ENCODE measurements around the gene UBE2E3.
"Not testable (repeated sequence)": the region's sequence is repeated elsewhere in the genome, so short reads cannot be mapped to it uniquely, and the experiment has no call there.

The UBE2E3 gene

DNA sequence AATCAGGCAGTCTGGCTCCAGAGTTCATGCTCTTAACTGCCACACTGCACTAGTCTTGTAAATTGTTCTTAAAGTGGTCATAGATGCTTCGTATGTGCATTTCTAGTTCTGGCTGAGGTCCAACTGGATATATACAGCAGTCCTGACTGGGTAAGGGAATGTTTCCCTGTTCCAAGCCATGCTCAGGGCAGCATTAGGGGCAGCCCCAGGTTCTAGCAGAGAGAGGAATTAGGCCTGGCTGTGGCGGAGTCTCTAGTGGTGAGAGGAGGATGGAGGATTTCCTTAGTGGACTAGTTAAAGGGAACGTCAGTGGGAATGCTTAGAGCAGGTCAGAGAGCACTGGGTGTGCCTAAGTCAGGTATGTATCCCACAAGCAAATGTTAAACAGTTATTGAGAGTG, 28.0 kb downstream of the UBE2E3 start:
- intact Hi-C loops (cut with DNase I) = no loop called here
- no peak for DNase-seq

DNA sequence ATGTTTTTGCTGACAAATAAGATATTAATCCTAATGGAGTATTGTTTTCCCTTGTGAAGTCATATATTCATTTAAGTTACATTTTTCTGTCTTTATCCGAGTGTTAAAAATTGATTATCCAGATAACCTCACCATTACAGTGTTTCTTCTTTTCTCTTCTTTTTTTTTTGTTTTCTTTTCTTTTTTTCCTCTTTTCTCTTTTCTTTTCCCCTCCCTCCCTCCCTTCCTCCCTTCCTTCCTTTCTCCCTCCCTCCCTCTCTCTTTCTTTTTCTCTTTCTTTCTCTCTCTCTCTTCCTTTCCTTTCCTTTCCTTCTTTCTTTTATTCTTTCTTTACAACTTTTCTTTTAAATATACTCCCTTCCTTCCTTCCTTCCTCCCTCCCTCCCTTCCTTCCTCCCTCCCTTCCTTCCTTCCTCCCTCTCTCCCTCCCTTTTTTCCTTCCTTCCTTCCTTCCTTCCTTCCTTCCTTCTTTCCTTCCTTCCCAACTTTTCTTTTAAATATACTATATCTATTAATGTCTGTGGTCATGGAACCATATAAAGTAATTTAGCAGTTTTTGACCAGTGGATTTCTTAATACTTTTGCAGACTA, 40.9 kb downstream of the UBE2E3 start:
- intact Hi-C loops (cut with DNase I) = no loop called here
- DNase-seq = no peak

DNA sequence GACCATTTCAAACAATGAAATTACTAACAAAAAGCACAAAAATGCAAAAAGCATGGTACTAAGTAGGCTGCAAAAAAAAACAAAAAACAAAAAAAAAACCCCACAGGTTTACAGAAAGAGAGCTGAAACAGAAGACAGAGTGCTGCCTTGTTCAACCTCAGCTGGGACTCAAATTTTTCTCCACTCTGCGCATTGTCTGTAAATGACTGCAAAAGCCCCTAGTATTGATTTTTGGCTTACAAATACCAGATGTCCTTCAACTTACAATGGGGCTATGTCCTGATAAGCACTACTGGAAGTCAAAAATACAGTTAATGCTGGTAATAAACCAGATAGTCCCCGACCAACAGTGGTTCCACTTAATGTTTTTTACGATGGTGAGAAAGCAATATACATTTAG, 42.2 kb downstream of the UBE2E3 start:
- no peak for DNase-seq
- intact Hi-C loops (cut with DNase I) = no loop called here

DNA sequence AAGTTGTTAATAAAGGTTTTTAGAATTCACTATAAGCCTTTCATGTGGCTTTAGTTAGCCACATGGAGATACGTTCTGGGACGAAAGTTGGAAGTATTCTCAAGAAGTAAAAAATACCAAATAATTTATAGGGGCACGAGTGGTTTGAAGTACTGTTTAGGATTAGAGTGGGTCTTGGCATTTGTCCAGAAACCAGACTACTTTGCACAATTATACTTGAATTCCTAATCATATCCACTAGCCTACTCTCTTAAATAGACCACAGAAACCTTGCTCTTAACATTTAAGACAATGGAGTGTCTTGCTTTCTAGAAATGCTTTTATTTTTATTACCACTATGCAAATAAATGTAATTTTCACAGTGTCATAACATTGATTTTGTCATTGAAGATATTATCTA, 44.6 kb downstream of the UBE2E3 start:
- no peak for DNase-seq
- intact Hi-C loops (cut with DNase I) = no loop called here

DNA sequence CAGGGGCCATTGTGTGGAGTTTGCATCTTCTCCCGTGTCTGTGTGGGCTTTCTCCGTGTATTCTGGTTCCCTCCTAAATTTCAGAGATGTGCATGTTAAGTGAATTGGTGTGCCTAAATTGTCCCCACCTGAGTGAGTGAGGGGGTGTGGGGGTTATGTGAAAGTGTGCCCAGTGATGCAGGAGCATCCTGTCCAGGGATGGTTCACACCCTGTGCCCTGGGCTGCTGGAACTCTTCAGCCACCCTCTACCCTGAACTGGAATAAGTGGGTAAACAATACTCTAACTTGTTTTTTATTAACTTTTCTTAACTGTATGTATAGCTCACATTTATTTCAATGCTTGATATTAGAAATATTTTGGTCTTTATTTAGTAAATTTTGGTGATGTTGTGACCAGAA, 56.0 kb downstream of the UBE2E3 start:
- DNase-seq = no peak
- intact Hi-C loops (cut with DNase I) = no loop called here

DNA sequence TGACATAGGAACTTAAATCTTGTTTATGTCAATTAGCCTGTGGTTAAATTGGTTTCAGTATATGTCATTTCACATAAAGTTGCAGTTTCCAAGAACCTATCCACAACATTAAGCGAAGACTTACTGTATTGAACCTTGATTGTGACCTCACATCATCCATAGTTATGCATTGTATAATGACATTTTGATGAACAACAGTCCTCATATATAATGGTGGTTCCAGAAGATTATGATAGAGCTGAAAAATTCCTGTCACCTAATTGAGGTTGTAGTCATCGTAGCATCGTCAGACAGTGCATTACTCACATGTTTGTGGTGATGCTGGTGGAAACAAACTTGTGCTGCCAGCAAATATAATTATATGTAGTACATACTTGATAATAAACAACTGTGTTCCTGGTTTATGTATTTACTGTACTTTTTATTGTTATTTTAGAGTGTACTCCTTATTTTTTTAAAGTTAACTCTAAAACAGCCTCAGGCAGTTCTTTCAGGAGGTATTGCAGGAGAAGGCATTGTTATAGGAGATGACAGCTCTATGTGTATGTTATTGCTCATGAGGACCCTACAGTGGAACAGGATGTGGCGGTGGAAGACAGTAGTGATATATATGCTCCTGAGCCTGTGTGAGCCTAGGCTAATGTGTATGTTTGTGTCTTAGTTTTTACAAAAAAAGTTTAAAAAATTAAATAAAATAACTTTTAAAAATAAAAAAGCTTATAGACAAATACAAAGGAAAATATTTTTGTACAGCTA, 56.6 kb downstream of the UBE2E3 start:
- DNase-seq = no peak
- intact Hi-C loops (cut with DNase I) = no loop called here

DNA sequence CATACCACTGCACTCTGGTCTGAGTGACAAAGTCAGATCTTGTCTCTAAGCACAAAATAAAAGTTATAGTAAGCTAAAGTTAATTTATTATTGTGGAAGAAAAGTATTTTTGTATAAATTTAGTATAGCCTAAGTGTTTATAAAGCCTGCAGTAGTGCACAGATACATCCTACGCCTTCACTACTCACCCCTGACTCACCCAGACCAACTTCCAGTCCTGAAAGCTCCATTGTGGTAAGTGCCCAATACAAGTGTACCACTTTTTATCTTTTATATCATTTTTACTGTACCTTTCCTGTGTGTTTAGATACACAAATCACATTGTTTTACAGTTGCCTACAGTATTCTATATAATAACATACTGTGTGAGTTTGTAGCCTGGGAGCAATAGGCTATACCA, 57.5 kb downstream of the UBE2E3 start:
- intact Hi-C loops (cut with DNase I) = no loop called here

DNA sequence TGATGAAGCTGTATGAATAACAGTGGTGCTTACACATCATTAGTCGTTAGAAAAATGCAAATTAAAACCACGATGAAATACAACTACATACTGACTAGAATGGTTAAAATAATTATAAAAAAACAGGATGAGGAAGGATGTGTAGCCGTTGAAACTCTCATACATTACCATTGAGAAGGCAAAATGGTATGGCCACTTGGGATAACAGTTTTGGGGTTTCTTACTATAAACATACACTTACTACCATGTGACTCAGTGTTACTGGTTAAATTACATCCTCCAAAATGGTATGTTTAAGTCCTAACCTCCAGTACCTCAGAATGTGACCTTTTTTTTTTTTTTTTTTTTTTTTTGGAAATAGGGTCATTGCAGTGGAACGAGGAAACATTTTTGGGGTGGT, 58.4 kb downstream of the UBE2E3 start:
- no peak for DNase-seq
- intact Hi-C loops (cut with DNase I) = no loop called here

More for the DNA sequence above, 57.5 kb downstream of the UBE2E3 start:
- DNase-seq = no peak

DNA sequence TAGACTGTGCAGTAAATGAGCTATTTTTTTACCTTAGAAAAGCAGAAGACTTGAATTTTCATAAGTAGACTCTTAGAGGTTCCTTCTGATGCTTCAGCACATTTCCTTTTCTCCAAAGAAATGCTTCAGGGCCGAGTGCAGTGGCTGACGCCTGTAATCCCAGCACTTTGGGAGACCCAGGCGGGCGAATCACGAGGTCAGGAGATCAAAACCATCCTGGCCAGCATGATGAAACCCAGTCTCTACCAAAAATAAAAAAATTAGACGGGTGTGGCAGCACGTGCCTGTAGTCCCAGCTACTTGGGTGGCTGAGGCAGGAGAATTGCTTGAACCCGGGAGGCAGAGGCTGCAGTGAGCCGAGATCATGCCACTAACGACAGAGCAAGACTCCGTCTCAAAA, 60.4 kb downstream of the UBE2E3 start:
- intact Hi-C loops (cut with DNase I); DNase-seq: not testable (repeated sequence)

DNA sequence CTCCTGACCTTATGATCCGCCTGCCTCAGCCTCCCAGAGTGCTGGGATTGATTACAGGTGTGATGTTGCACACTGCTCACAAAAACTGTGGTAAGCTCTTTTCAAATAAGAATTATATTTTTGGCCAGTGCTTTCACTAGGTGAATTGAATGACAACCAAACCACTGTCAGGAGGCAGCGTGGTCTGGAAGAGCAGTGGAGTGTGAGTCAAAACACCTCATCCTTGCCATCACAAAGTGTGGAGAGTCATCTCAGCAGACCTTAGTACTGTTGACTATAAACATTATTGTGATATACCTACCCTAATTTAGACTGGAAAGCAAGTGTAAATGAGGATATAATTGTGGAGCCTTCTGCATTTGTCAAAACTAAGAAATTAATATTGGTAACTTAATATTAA, 61.3 kb downstream of the UBE2E3 start:
- intact Hi-C loops (cut with DNase I) = no loop called here
- no peak for DNase-seq

DNA sequence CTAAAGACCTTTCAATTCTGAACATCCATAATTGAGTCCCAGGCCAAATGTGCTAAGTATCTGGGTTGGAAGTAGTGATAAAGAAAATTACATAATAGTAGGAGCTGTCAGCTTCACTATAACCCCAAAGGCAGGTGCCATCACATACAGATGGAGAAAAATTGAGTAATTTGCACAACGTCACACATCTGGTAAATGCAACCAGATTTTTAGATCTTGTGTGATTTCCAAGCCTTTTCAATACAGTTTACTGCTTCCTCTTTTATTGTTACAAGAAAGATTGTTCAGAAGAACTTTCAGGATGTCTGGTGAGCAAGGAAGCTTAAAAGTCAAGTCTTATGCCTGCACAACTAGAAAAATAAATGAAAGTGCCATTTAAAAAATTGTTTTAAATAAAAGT, 62.3 kb downstream of the UBE2E3 start:
- intact Hi-C loops (cut with DNase I) = no loop called here
- DNase-seq = no peak

DNA sequence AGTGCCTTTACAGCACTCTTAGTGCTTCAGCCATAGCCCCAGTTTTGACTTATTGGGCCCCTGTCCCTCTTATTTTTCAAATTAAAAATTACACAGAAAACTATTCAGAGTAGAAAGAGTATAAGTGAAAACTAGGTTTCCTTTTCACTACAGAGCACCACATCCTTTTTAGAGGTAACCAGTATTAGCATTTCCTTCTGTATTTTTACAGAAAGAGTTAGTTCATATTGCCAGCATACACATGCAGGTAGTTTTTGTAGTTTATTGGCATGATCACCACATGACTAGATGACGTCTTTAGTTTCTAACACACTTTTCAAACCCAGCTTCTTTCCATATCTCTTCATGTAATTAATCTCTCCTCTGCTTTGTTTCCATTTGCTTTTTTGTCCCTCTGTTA, 66.4 kb downstream of the UBE2E3 start:
- DNase-seq = no peak
- intact Hi-C loops (cut with DNase I) = no loop called here

DNA sequence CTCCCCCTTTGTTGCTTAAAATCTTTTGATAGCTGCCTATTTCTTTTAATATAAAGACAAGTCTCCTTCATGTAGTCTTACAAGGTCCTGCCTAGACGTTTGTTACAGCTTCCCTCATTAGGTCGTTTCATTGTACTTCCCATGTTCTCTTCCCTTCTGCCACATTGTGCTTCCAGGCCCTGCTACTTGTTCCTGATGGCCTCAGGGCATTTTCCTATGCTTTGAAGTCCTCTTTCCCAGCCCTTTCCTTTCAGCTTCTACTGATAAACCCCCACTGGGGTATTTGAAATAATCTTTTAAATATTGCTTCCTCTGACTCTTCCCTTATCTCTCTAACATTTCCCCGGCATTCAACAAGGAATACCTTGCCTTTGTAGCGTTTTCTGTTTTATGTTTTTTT, 67.4 kb downstream of the UBE2E3 start:
- intact Hi-C loops (cut with DNase I) = no loop called here
- no peak for DNase-seq

DNA sequence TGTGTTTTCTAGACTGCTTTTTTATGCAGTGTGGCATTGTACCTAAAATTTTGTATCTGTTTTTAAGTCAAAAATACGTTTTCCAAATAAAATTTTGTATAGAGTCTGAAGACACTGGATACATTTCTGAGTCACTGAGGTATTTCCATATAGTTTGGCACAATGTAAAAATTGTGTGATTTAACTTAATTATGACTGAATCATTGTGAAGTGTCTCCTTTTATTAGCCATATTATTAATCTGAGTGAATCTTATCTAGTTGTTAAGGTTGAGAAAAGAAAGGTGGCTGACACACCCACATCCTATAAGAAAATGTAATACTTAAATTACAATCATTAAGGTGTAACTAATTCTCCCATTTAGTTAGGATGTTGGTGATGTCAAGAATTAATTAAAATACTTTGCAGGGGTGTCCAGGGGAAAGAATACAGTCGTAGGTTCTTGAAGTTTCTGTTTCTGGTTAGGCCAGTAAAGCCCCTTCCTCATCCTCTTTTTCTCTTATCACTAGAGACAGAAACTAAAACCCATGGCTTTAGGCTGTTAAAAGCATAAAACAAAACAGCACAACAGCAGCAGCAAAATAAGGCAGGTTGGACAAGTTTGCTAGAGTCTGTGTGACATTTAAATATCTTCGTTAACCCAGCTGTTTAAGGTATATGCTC, 71.6 kb downstream of the UBE2E3 start:
- intact Hi-C loops (cut with DNase I) = no loop called here
- DNase-seq = no peak

DNA sequence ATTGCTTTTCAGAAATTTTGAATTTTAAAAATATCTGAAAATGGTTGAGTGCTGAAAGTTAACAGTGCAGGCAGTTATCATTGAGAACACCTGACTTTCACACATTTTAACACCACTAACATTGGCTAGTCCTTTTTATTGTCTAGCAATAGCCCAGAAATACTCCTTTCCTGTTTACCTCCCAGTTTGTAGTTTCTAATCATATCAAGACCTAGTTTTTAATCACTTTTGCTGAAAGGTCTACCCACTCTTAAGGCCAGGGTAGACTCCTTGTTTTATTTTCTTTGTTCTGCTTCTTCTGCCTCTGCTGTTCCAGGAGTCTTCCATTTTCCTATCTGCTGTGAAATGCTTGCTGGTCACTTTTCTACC, 72.1 kb downstream of the UBE2E3 start:
- intact Hi-C loops (cut with DNase I) = no loop called here
- no peak for DNase-seq

DNA sequence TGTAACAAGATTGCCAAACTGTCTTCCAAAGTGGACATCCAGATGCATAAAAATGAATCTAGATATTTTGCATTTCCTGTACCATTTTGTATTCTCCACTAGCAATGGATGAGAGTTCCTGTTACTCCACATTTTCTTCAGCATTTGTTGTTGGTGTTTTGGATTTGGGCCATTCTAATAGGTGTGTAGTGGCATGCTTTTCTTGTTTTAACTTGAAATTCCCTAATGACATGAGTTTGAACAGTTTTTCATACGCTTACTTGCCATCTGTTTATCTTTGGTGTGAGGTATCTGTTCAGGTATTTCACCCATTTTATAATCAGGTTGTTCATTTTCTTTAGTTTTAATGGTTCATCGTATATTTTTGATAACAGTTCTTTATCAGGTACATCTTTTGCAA, 73.9 kb downstream of the UBE2E3 start:
- no peak for DNase-seq
- intact Hi-C loops (cut with DNase I) = no loop called here

DNA sequence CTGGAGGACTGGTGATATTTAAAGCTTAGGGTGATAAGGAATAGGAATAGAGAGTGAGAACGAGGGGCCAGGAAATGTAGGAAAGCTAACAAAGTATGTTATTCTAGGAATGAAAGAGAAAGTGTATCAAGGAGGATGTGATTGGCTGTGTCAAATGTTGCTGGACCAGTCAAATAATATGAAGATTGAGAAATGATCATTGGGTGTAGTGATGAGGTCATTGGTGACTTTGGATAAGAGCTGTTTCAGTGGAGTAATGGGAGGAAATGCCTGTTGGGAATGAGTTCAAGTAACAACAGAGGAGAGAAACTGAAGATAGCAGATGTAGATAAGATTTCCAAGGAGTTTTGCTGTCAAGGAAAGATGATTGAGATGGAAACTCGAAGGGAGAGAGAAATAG, 74.4 kb downstream of the UBE2E3 start:
- intact Hi-C loops (cut with DNase I) = no loop called here
- DNase-seq = no peak

DNA sequence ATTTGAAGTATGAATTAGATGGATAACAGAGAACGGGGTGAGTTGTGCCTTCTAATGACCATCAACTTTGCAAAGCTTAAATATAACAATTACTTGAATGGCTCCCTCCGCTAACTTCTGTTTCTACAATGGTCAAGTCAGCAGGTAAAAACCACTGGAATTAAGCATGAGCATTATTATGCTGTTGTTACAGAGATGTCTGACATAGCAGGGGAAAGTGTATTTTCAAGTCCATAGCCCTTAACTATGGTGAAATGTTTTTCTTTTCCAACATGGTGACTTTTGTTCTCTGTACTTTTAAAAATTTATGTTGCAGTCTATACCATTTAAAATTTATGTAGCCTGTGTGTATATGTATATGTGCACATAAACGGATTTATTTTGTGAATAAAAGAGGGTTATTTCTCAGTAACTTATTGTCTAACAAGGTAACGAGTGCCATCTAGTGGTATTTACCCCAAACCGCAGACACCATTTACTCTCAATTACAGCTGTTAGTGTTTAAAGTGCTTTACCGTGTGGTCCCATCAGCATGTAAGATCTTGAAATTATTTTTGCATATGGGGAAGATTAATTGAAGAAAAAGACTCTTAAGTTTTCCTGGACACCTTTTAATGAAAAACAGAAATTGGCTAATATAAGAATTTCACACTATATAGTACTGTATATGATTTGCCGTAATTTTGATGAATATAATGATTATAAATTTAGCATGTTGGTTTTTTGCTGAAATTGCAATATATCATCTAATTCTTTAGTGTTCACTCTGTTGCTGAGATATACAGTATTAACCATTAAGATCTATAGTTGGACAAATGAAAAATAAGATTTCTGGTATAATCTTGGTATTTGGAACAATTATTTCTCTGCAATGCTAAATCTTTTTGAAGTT, 78.2 kb downstream of the UBE2E3 start:
- intact Hi-C loops (cut with DNase I) = no loop called here
- DNase-seq = peak in 11 of 42 donors; percentile 9 to 67 (median 23)

DNA sequence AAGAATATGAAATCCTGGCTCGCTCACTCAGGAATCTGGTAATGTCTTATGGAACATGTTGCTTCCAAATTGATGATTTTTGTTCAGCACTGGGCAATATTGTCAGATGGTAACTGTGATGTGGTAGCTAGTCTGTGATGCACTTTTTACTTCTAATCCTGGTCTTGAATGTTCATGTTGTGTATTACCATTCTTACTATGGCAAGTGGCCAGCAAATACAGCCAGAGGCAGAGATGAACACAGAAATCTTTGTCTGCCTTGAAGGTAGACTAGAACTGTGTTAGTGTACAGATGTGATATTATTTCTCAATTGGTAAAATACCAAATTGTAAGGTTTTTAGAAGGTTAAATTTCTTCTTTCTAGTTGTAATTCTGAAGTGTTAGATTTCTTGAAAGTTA, 83.3 kb downstream of the UBE2E3 start:
- intact Hi-C loops (cut with DNase I) = no loop called here
- no peak for DNase-seq

DNA sequence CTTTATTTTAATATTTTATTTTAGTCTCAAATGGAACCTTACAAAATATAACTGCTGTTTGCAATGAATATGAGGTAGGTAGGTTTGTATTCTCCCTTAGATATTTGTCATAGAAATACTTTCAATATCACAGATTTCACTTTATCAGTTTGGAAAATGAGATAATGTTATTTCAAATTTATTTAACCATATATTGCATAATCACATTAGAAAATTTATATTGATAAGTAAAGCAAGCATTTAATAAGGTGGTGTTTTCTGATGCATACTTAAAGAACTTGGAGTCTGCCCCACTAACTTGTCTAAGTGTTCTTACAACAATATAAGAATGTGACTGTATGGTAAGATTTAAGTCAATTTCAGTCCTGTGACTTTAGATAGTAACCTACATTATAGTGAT, 85.1 kb downstream of the UBE2E3 start:
- intact Hi-C loops (cut with DNase I) = no loop called here

More for the DNA sequence above, 85.1 kb downstream of the UBE2E3 start:
- DNase-seq = no peak
